Endothelial cell of umbilical vein (primary cell): ENCODE measurements around the gene ANGEL1.

ENCODE experiments used
- EZH2 ChIP-seq: IDR thresholded peaks from 2 replicates; pipeline ENCODE4 v1.6.1; 2012; ENCODE audit warnings: borderline replicate concordance, low read depth, mild to moderate bottlenecking, moderate library complexity, low read length, inconsistent platforms; ENCODE audit not compliant: severe bottlenecking
- MYC ChIP-seq: IDR thresholded peaks from one replicate; pipeline ENCODE4 v1.6.1; 2011; ENCODE audit warnings: mild to moderate bottlenecking, low read depth, low read length
- POLR2A ChIP-seq: IDR thresholded peaks from 2 replicates; pipeline ENCODE4 v1.6.1; 2012; ENCODE audit warnings: low read depth, mild to moderate bottlenecking, control low read depth, low read length
- TF ChIP-seq, protein P1 (sequence below), 2 donors: IDR thresholded peaks; 1 replicate in 1 of 2; 2 replicates in 1 of 2; pipeline ENCODE4 v1.5.1; 2011; ENCODE audit warnings: low read length in 2 of 2, mild to moderate bottlenecking in 2 of 2, moderate library complexity in 2 of 2, control low read depth in 1 of 2, inconsistent platforms in 1 of 2, low read depth in 1 of 2; ENCODE audit not compliant: insufficient read depth in 1 of 2; ENCODE audit errors: extremely low read depth in 1 of 2
- TF ChIP-seq, protein P2 (sequence below): IDR thresholded peaks from 2 replicates; pipeline ENCODE4 v1.6.1; 2011; ENCODE audit not compliant: insufficient read depth, insufficient read length

DNA sequence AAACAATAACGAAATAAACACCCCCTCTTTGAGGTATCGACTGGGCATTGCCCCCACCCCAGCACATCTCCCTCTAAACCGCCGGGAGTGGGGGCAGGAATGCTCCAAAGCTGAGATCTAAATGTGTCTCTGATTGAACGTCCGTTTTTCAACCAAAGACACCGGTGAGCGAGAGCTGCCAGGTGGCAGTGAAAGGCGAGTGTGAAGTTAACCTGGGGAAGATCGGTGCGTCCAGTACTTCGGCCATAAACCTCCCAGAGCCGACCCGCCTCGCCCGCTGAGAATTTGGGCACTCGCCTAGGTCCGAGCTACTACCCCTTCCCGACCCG lies 625 bp downstream of the ANGEL1 start:
- TF ChIP-seq MYC (no peak), POLR2A (no peak), EZH2 (no peak)
- TF ChIP-seq, protein P1, sequence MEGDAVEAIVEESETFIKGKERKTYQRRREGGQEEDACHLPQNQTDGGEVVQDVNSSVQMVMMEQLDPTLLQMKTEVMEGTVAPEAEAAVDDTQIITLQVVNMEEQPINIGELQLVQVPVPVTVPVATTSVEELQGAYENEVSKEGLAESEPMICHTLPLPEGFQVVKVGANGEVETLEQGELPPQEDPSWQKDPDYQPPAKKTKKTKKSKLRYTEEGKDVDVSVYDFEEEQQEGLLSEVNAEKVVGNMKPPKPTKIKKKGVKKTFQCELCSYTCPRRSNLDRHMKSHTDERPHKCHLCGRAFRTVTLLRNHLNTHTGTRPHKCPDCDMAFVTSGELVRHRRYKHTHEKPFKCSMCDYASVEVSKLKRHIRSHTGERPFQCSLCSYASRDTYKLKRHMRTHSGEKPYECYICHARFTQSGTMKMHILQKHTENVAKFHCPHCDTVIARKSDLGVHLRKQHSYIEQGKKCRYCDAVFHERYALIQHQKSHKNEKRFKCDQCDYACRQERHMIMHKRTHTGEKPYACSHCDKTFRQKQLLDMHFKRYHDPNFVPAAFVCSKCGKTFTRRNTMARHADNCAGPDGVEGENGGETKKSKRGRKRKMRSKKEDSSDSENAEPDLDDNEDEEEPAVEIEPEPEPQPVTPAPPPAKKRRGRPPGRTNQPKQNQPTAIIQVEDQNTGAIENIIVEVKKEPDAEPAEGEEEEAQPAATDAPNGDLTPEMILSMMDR (IDR thresholded peaks at IDR 0.05; ENCODE audit: extremely low read depth in 1 of 2, insufficient read depth in 1 of 2, low read depth in 1 of 2, low read length in 2 of 2), result no peak
- TF ChIP-seq, protein P2, sequence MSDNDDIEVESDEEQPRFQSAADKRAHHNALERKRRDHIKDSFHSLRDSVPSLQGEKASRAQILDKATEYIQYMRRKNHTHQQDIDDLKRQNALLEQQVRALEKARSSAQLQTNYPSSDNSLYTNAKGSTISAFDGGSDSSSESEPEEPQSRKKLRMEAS, result no peak
